ENCODE data around the gene ZNF75A. TPM values are rescaled to one million over a fixed set of nuclear protein-coding genes. Genes with fewer than 3 reads are reported as not detected.

The ZNF75A gene
- total RNA-seq, 4 donors from 2014 or later: 24.0 to 28.2 (median 25.7) TPM

- TF ChIP-seq EP300 (IDR thresholded peaks at IDR 0.05): no peak
- TF ChIP-seq POLR2A (IDR thresholded peaks at IDR 0.05): no peak
- no peak for TF ChIP-seq CTCF (IDR thresholded peaks at IDR 0.05)
- Histone ChIP-seq H3K4me1 (peaks cover 0 to 8% (median 4%) of the 10 kb centered on the region in 4 donors), H3K9me3 (peaks cover 0 to 100% (median 49%) of the 10 kb centered on the region in 4 donors), H3K36me3 (peaks cover 15 to 99% (median 38%) of the 10 kb centered on the region in 3 donors), H3K4me3 (no peak overlapping the region), H3K27me3 (no peaks in the 10 kb centered on the region), H3K27ac (no peak overlapping the region)
- no peak for DNase-seq (ENCODE audit: low spot score in 2 of 2)
- WGBS, 2 donors: 93 to 94% methylated on average over 4 of the region's 4 CpGs
These were observed 6.2 kb downstream of the ZNF75A start for GRCh38 chr16:3311496-3311895.

- TF ChIP-seq POLR2A (IDR thresholded peaks at IDR 0.05) (no peak), EP300 (IDR thresholded peaks at IDR 0.05) (no peak), CTCF (IDR thresholded peaks at IDR 0.05) (no peak)
- 93 to 98% methylated on average over 3 of the region's 3 CpGs for WGBS, 2 donors
- H3K4me3 ChIP-seq: no peak overlapping the region
- H3K27me3 ChIP-seq: no peaks in the 10 kb centered on the region
- no peak overlapping the region for H3K27ac ChIP-seq
- H3K4me1 ChIP-seq: no peaks in the 10 kb centered on the region
- DNase-seq (ENCODE audit: low spot score in 2 of 2): no peak
- H3K36me3 ChIP-seq: peaks cover 11 to 82% (median 43%) of the 10 kb centered on the region in 3 donors
- peaks cover 7 to 100% (median 57%) of the 10 kb centered on the region in 4 donors for H3K9me3 ChIP-seq
These were observed 12.2 kb downstream of the ZNF75A start for GRCh38 chr16:3317315-3317999.

- Histone ChIP-seq H3K36me3 (peaks cover 4 to 55% (median 15%) of the 10 kb centered on the region in 3 donors), H3K27ac (no peak overlapping the region), H3K4me1 (no peaks in the 10 kb centered on the region), H3K9me3 (peaks cover 7 to 99% (median 46%) of the 10 kb centered on the region in 4 donors), H3K4me3 (no peak overlapping the region), H3K27me3 (no peaks in the 10 kb centered on the region)
- WGBS, 2 donors: 62 to 77% methylated on average over 2 of the region's 2 CpGs
- no peak for TF ChIP-seq CTCF (IDR thresholded peaks at IDR 0.05)
- no peak for TF ChIP-seq POLR2A (IDR thresholded peaks at IDR 0.05)
- no peak for TF ChIP-seq EP300 (IDR thresholded peaks at IDR 0.05)
- DNase-seq (ENCODE audit: low spot score in 2 of 2): no peak
These were observed 16.5 kb downstream of the ZNF75A start for GRCh38 chr16:3321816-3322215.

GRCh38 chr16:3327514-3327913, 22.2 kb downstream of the ZNF75A start:
- WGBS, 2 donors: 84 to 90% methylated on average over 4 of the region's 4 CpGs
- TF ChIP-seq EP300 (IDR thresholded peaks at IDR 0.05) (no peak), POLR2A (IDR thresholded peaks at IDR 0.05) (no peak), CTCF (IDR thresholded peaks at IDR 0.05) (no peak)
- Histone ChIP-seq H3K36me3 (peaks cover 0 to 26% (median 0%) of the 10 kb centered on the region in 3 donors), H3K4me3 (no peak overlapping the region), H3K27me3 (no peaks in the 10 kb centered on the region), H3K27ac (no peak overlapping the region), H3K9me3 (peaks cover 0 to 87% (median 18%) of the 10 kb centered on the region in 4 donors), H3K4me1 (no peaks in the 10 kb centered on the region)
- no peak for DNase-seq (ENCODE audit: low spot score in 2 of 2)

- TF ChIP-seq CTCF (IDR thresholded peaks at IDR 0.05): no peak
- no peak for TF ChIP-seq POLR2A (IDR thresholded peaks at IDR 0.05)
- no peak for TF ChIP-seq EP300 (IDR thresholded peaks at IDR 0.05)
These were observed 22.8 kb downstream of the ZNF75A start for GRCh38 chr16:3328104-3328503.

More at GRCh38 chr16:3328104-3328503, 22.8 kb downstream of the ZNF75A start:
- Histone ChIP-seq H3K4me3 (no peak overlapping the region), H3K9me3 (peaks cover 0 to 85% (median 17%) of the 10 kb centered on the region in 4 donors), H3K27me3 (no peaks in the 10 kb centered on the region), H3K36me3 (peaks cover 0 to 21% (median 0%) of the 10 kb centered on the region in 3 donors), H3K4me1 (no peaks in the 10 kb centered on the region), H3K27ac (no peak overlapping the region)
- no peak for DNase-seq (ENCODE audit: low spot score in 2 of 2)
- 46 to 66% methylated on average over 3 of the region's 3 CpGs for WGBS, 2 donors

Measured in tibial nerve (tissue), 4 donors.